HFF-Myc (cell line): ENCODE measurements around the gene GABRB2.

Experiments
- DNase-seq: peaks from one replicate; pipeline ENCODE4 v3.0.0-alpha.2; 2011; ENCODE audit warnings: low read depth; ENCODE audit errors: extremely low read depth
- H3K4me3 ChIP-seq: replicated peaks from 2 replicates; pipeline ENCODE4 v1.5.1; 2011; ENCODE audit warnings: low read depth, mild to moderate bottlenecking, control low read depth, low read length
- CTCF ChIP-seq: IDR thresholded peaks from 2 replicates; pipeline ENCODE4 v1.5.1; 2012; ENCODE audit warnings: mild to moderate bottlenecking, low read depth, low read length, control low read depth; ENCODE audit errors: missing control alignments

The GABRB2 gene

GRCh38 chr5:161286066-161286655 lies 260.4 kb downstream of the GABRB2 start:
- no peak for DNase-seq
- TF ChIP-seq CTCF, result no peak
- no peak overlapping the region for H3K4me3 ChIP-seq

- no peak for DNase-seq
- H3K4me3 ChIP-seq, result no peak overlapping the region
- TF ChIP-seq CTCF, result no peak
Observed at GRCh38 chr5:161284445-161284844, 262.1 kb downstream of the GABRB2 start.

GRCh38 chr5:161283296-161283695 lies 263.2 kb downstream of the GABRB2 start:
- no peak for DNase-seq
- no peak for TF ChIP-seq CTCF
- H3K4me3 ChIP-seq, result no peak overlapping the region

GRCh38 chr5:161278739-161279660 lies 267.5 kb downstream of the GABRB2 start:
- TF ChIP-seq CTCF, result no peak
- no peak for DNase-seq
- H3K4me3 ChIP-seq, result no peak overlapping the region

GRCh38 chr5:161277011-161277410 lies 269.5 kb downstream of the GABRB2 start:
- no peak overlapping the region for H3K4me3 ChIP-seq
- DNase-seq, result no peak
- no peak for TF ChIP-seq CTCF

GRCh38 chr5:161274951-161275350 lies 271.6 kb downstream of the GABRB2 start:
- no peak overlapping the region for H3K4me3 ChIP-seq
- TF ChIP-seq CTCF, result no peak
- DNase-seq, result no peak

- H3K4me3 ChIP-seq, result no peak overlapping the region
- TF ChIP-seq CTCF, result no peak
- DNase-seq, result no peak
Observed at GRCh38 chr5:161273410-161273809, 273.1 kb downstream of the GABRB2 start.
